ENCODE results near the gene DISP3. TPM values are rescaled to one million over a fixed set of nuclear protein-coding genes. Genes with fewer than 3 reads are reported as not detected.

DISP3 gene
- total RNA-seq, 1 donor from 2014 or later = 0.42 TPM

DNA sequence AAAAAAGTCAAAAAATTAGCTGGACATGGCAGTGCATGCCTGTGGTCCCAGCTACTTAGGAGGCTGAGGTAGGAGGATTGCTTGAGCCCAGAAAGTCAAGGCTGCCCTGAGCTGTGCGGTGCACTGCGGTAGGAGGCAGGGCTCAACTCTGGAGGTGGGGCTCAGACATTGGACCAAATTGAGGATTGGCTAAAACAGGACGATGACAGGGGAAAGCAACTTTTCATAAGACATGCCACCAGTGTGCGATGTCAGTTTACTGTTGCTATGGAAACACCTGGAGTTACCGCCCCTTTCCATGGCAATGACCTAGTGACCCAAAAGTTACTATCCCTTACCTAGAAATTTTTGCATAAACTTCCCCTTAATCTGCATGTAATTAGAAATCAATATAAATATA lies 85.3 kb downstream of the DISP3 start:
- POLR2A ChIA-PET = no interaction called here
- Mint-ChIP-seq H3K27ac (no peak overlapping the region), H3K4me3 (no peak overlapping the region), H3K27me3 (peaks cover 17% of the 10 kb centered on the region), H3K36me3 (ENCODE audit: low read depth) (no peaks in the 10 kb centered on the region), H3K9me3 (no peaks in the 10 kb centered on the region), H3K4me1 (peaks cover 8% of the 10 kb centered on the region)
- TF ChIP-seq, protein P1, sequence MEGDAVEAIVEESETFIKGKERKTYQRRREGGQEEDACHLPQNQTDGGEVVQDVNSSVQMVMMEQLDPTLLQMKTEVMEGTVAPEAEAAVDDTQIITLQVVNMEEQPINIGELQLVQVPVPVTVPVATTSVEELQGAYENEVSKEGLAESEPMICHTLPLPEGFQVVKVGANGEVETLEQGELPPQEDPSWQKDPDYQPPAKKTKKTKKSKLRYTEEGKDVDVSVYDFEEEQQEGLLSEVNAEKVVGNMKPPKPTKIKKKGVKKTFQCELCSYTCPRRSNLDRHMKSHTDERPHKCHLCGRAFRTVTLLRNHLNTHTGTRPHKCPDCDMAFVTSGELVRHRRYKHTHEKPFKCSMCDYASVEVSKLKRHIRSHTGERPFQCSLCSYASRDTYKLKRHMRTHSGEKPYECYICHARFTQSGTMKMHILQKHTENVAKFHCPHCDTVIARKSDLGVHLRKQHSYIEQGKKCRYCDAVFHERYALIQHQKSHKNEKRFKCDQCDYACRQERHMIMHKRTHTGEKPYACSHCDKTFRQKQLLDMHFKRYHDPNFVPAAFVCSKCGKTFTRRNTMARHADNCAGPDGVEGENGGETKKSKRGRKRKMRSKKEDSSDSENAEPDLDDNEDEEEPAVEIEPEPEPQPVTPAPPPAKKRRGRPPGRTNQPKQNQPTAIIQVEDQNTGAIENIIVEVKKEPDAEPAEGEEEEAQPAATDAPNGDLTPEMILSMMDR (IDR thresholded peaks at IDR 0.05) = no peak
- DNase-seq = no peak
- no peak for ATAC-seq (ENCODE audit: low read depth)
- intact Hi-C loops (cut with micrococcal nuclease) = no loop called here
- CTCF ChIA-PET = no interaction called here

DNA sequence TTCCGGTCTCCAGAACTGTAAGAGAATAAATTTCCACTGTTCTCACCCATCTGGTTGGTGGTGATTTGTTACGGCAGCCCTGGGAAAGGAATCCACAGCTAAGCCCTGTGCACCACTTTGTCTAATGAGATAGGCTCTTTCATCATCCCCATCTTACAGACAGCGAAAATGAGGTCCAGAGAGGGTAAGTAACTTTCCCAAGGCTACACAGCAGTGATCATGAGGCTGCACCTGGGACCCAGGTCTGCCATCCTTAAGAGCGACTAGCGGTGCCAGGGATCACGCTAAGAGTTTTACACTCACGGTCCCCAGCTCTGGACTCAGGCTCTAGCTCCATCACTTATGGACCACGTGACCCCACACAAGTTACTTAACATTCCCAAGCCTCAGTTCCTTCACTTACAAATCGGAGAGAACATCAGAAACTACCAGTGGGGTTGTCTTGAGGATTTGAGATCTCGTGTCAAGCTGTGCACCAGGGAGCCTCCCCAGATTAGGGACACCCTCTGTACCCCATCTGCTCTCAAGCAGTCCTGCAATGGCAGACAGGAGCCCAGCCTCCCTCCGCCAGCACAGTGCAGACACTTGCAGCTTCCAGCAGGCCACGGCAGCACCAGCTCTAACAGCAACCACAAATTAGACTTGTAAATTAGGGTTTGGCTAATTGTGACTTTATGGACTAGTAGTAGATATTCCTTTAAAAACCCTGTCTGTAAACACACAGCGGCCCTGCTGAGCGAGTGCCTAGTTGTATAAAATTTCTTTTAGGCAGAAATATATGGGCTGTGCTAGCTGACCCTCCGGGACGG lies 87.3 kb downstream of the DISP3 start:
- Mint-ChIP-seq H3K27me3 (peaks cover 17% of the 10 kb centered on the region), H3K9me3 (no peaks in the 10 kb centered on the region), H3K4me1 (peaks cover 8% of the 10 kb centered on the region), H3K27ac (no peak overlapping the region), H3K4me3 (no peak overlapping the region), H3K36me3 (ENCODE audit: low read depth) (no peaks in the 10 kb centered on the region)
- POLR2A ChIA-PET = no interaction called here
- TF ChIP-seq, protein P1 (IDR thresholded peaks at IDR 0.05) = no peak
- intact Hi-C loops (cut with micrococcal nuclease) = no loop called here
- CTCF ChIA-PET = no interaction called here
- DNase-seq = no peak
- no peak for ATAC-seq (ENCODE audit: low read depth)

DNA sequence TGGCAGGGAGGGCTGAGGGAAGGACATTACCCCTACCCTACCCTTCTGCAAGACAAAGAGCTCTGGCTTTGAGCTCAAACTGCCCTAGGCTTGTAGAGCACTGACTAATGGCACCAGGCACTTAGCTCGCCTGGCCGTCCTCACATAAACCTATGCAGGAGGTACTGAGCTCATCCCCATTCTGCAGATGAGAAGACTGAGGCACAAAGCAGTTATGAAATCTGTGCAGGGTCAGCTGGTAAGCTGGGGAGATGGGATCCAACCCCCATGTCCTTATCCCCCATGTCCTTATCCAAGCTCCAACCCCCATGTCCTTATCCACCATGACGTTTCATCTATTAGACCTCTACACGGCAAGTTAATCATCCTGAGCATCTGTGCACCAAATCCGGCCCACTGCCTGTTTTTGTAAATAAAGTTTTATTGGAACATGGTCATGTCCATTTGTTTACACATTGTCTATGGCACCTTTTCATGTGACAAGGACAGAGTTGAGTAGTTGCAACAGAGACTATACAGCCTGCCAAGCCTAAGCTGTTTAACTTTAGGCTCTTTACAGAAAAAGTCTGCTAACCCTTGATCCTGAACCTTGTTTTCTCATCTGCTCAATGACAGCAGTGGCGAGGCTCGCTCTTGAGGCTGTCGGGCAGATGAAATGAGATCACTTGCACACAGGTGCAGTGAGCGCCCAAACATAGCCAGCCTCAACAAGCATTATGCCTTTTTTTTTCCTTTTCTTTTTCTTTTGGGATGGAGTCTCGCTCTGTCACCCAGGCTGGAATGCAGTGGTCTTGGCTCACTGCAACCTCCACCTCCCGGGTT lies 88.5 kb downstream of the DISP3 start:
- DNase-seq = no peak
- Mint-ChIP-seq H3K27ac (no peak overlapping the region), H3K4me3 (no peak overlapping the region), H3K4me1 (peaks cover 8% of the 10 kb centered on the region), H3K36me3 (ENCODE audit: low read depth) (no peaks in the 10 kb centered on the region), H3K9me3 (no peaks in the 10 kb centered on the region), H3K27me3 (peaks cover 20% of the 10 kb centered on the region)
- ChIA-PET CTCF (no interaction called here), POLR2A (no interaction called here)
- TF ChIP-seq, protein P1 (IDR thresholded peaks at IDR 0.05) = no peak
- ATAC-seq (ENCODE audit: low read depth) = no peak
- intact Hi-C loops (cut with micrococcal nuclease) = no loop called here

DNA sequence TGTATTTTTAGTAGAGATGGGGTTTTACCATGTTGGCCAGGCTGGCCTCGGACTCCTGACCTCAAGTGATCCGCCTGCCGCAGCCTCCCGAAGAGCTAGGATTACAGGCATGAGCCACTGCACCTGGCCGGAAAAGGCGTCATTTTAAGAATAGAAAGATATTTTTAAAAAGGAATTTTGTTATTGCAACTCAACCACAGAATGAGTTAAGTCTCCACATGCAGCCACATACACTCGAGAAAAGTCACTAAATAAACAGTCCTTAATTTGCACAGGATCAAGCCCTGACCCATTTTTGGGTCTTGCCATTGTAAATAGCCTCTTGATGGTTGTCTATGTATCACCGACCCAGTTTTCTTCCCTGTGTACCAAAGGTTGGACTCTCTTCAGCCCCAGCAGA lies 89.7 kb downstream of the DISP3 start:
- Mint-ChIP-seq H3K9me3 (no peaks in the 10 kb centered on the region), H3K36me3 (ENCODE audit: low read depth) (no peaks in the 10 kb centered on the region), H3K27me3 (peaks cover 17% of the 10 kb centered on the region), H3K4me3 (no peak overlapping the region), H3K4me1 (peaks cover 3% of the 10 kb centered on the region), H3K27ac (no peak overlapping the region)
- CTCF ChIA-PET = no interaction called here
- intact Hi-C loops (cut with micrococcal nuclease) = no loop called here
- TF ChIP-seq, protein P1 (IDR thresholded peaks at IDR 0.05) = no peak
- ATAC-seq (ENCODE audit: low read depth) (no peak), DNase-seq (no peak)
- POLR2A ChIA-PET = no interaction called here

DNA sequence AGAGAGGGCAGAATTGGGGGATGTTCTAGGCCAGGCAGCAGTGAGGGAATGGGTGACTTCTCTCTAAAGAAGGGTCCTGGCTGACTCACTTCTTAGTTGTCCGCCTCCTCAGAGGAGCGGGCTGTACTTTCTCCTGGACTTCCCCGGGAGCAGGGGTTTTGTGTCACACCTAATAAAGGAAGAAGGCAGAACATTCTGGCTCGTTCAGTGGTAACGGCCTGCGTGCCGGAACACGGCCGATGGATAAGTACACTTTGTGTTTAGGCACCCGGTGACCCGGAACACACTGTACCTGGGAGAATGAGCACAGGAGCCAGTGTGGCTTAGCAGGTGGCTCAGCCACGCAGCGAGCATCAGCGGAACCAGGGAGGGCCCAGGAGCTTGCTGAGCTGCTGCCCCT lies 90.6 kb downstream of the DISP3 start:
- H3K27ac Mint-ChIP-seq = no peak overlapping the region
- ChIA-PET POLR2A (no interaction called here), CTCF (no interaction called here)
- DNase-seq (no peak), ATAC-seq (ENCODE audit: low read depth) (no peak)
- no peaks in the 10 kb centered on the region for H3K4me1 Mint-ChIP-seq
- peaks cover 17% of the 10 kb centered on the region for H3K27me3 Mint-ChIP-seq
- TF ChIP-seq, protein P1 (IDR thresholded peaks at IDR 0.05) = no peak
- H3K36me3 Mint-ChIP-seq (ENCODE audit: low read depth) = no peaks in the 10 kb centered on the region
- no peaks in the 10 kb centered on the region for H3K9me3 Mint-ChIP-seq
- no peak overlapping the region for H3K4me3 Mint-ChIP-seq
- intact Hi-C loops (cut with micrococcal nuclease) = no loop called here

Measured in activated B cell treated with CpG ODN at 0.5 μM for 24 hours (primary cell).